IMR-90 (cell line): ENCODE data around the gene CCR8. TPM values are rescaled to one million over a fixed set of nuclear protein-coding genes. Genes with fewer than 3 reads are reported as not detected.

Source experiments
- ATAC-seq: fragments of 200-7000 bp; cut with Tn5 transposase; 2 replicates; pipeline ENCODE4 v1.9.1; 2020; ENCODE audit warnings: low read depth, mild to moderate bottlenecking, moderate library complexity
- BruUV-seq: library from RNA; stranded (reverse); fragments of 400-500 nt; replicated peaks from 2 replicates; lab custom pipeline; 2021; lab: Mats Ljungman, UMichigan
- CTCF ChIA-PET: fragments of 300-600 bp; formaldehyde crosslinking; extraction: SDS; loops from one replicate; lab custom pipeline; 2021; ENCODE audit warnings: antibody characterized with exemption; lab: Yijun Ruan, JAX
- POLR2A ChIA-PET: fragments of 300-600 bp; sonication (Branson Sonifier 250); formaldehyde crosslinking; loops from one replicate; lab custom pipeline; 2022; ENCODE audit warnings: antibody characterized with exemption; ENCODE audit not compliant: unreplicated experiment; lab: Charles Lee
- DNase-seq: peaks from one replicate; pipeline ENCODE4 v3.0.0; 2013
- H2AFZ ChIP-seq: replicated peaks from 2 replicates; pipeline ENCODE3; 2013; ENCODE audit warnings: low read length, mild to moderate bottlenecking; ENCODE audit not compliant: poor library complexity
- H2AK5ac ChIP-seq: 2 replicates; pipeline ENCODE4 v1.6.1; 2013; ENCODE audit warnings: low read depth, low read length, inconsistent platforms
- H2AK9ac ChIP-seq: replicated peaks from 2 replicates; pipeline ENCODE3; 2013; ENCODE audit warnings: mild to moderate bottlenecking, low read depth, low read length, moderate library complexity; ENCODE audit not compliant: poor library complexity
- H2BK120ac ChIP-seq: 2 replicates; pipeline ENCODE4 v1.6.1; 2013; ENCODE audit warnings: low read depth, low read length, inconsistent platforms
- H2BK15ac ChIP-seq: 3 replicates; pipeline ENCODE4 v1.6.1; 2013; ENCODE audit warnings: low read depth, low read length, inconsistent platforms
- H2BK20ac ChIP-seq: 2 replicates; pipeline ENCODE4 v1.6.1; 2013; ENCODE audit warnings: low read depth, mild to moderate bottlenecking, inconsistent platforms, low read length, moderate library complexity
- H2BK5ac ChIP-seq: 2 replicates; pipeline ENCODE4 v1.6.1; 2013; ENCODE audit warnings: mild to moderate bottlenecking, low read depth, low read length, inconsistent platforms; ENCODE audit not compliant: poor library complexity, severe bottlenecking
- H3K14ac ChIP-seq: replicated peaks from 2 replicates; pipeline ENCODE4 v1.6.1; 2013; ENCODE audit warnings: low read depth, low read length, inconsistent platforms
- H3K18ac ChIP-seq: 2 replicates; pipeline ENCODE4 v1.6.1; 2013; ENCODE audit warnings: low read depth, low read length, control low read depth
- H3K23ac ChIP-seq: 2 replicates; pipeline ENCODE4 v1.6.1; 2013; ENCODE audit warnings: low read depth, low read length, inconsistent platforms
- H3K27ac ChIP-seq: 2 replicates; pipeline ENCODE4 v1.5.1; 2013; ENCODE audit warnings: mild to moderate bottlenecking, control low read depth, low read length; ENCODE audit not compliant: insufficient read depth
- H3K27me3 ChIP-seq: 2 replicates; pipeline ENCODE4 v1.6.1; 2013; ENCODE audit warnings: low read length; ENCODE audit not compliant: control insufficient read depth, insufficient read depth
- H3K36me3 ChIP-seq: 2 replicates; pipeline ENCODE4 v1.6.1; 2013; ENCODE audit warnings: low read length, mixed read lengths; ENCODE audit not compliant: control insufficient read depth, insufficient read depth
- H3K4ac ChIP-seq: 2 replicates; pipeline ENCODE4 v1.6.1; 2013; ENCODE audit warnings: low read depth, low read length, inconsistent platforms
- H3K4me1 ChIP-seq: 2 replicates; pipeline ENCODE4 v1.6.1; 2013; ENCODE audit warnings: low read length, mixed read lengths; ENCODE audit not compliant: control insufficient read depth, insufficient read depth
- H3K4me2 ChIP-seq: 2 replicates; pipeline ENCODE4 v1.6.1; 2013; ENCODE audit warnings: low read depth, mild to moderate bottlenecking, control low read depth, low read length, moderate library complexity
- H3K4me3 ChIP-seq: 2 replicates; pipeline ENCODE4 v1.5.1; 2013; ENCODE audit warnings: low read depth, mild to moderate bottlenecking, control low read depth, low read length, moderate library complexity; ENCODE audit not compliant: insufficient read depth
- H3K56ac ChIP-seq: 2 replicates; pipeline ENCODE4 v1.6.1; 2013; ENCODE audit warnings: low read length, inconsistent platforms; ENCODE audit not compliant: insufficient read depth; ENCODE audit errors: extremely low read depth
- H3K79me1 ChIP-seq, 2 experiments: 2 replicates each; pipeline ENCODE4 v1.6.1; 2013; ENCODE audit warnings: low read length in 2 of 2, inconsistent platforms in 1 of 2, low read depth in 1 of 2
- H3K9ac ChIP-seq: 2 replicates; pipeline ENCODE4 v1.6.1; 2013; ENCODE audit warnings: low read depth, low read length, control low read depth
- H3K9me1 ChIP-seq: 2 replicates; pipeline ENCODE4 v1.6.1; 2013; ENCODE audit warnings: low read length, inconsistent platforms; ENCODE audit not compliant: insufficient read depth
- H3K9me3 ChIP-seq: 2 replicates; pipeline ENCODE4 v1.6.1; 2013; ENCODE audit warnings: low read length; ENCODE audit not compliant: control insufficient read depth, insufficient read depth
- H4K20me1 ChIP-seq: 2 replicates; pipeline ENCODE4 v1.6.1; 2013; ENCODE audit warnings: low read length, inconsistent platforms; ENCODE audit not compliant: insufficient read depth
- H4K5ac ChIP-seq: 2 replicates; pipeline ENCODE4 v1.6.1; 2013; ENCODE audit warnings: mild to moderate bottlenecking, low read depth, low read length, control low read depth
- H4K8ac ChIP-seq, 2 experiments: 2 replicates each; pipeline ENCODE4 v1.6.1; 2013; ENCODE audit warnings: low read depth in 2 of 2, low read length in 2 of 2, control low read depth in 1 of 2, inconsistent platforms in 1 of 2
- H4K91ac ChIP-seq: 2 replicates; pipeline ENCODE4 v1.6.1; 2013; ENCODE audit warnings: low read depth, low read length, inconsistent platforms; ENCODE audit not compliant: insufficient read depth
- BHLHE40 ChIP-seq: fragments of 150-350 bp; IDR thresholded peaks from 2 replicates; pipeline ENCODE4 v1.6.1; 2016; ENCODE audit warnings: mild to moderate bottlenecking, low read depth, low read length
- CEBPB ChIP-seq: IDR thresholded peaks from 2 replicates; pipeline ENCODE4 v1.6.1; 2012; ENCODE audit warnings: low read depth, low read length, improper control_type of control experiment
- CHD1 ChIP-seq: IDR thresholded peaks from 2 replicates; pipeline ENCODE4 v1.6.1; 2012; ENCODE audit warnings: low read depth, low read length, improper control_type of control experiment
- FOS ChIP-seq: fragments of 150-350 bp; IDR thresholded peaks from 2 replicates; pipeline ENCODE4 v1.6.1; 2016; ENCODE audit warnings: low read depth, low read length
- MAFK ChIP-seq: IDR thresholded peaks from 2 replicates; pipeline ENCODE4 v1.6.1; 2012; ENCODE audit warnings: low read depth, low read length, improper control_type of control experiment
- MAZ ChIP-seq: IDR thresholded peaks from 2 replicates; pipeline ENCODE4 v1.6.1; 2012; ENCODE audit warnings: low read depth, mild to moderate bottlenecking, low read length, improper control_type of control experiment, moderate library complexity, borderline replicate concordance
- RAD21 ChIP-seq: IDR thresholded peaks from 2 replicates; pipeline ENCODE4 v1.6.1; 2012; ENCODE audit warnings: low read length, improper control_type of control experiment
- RCOR1 ChIP-seq: IDR thresholded peaks from 2 replicates; pipeline ENCODE4 v1.6.1; 2012; ENCODE audit warnings: mild to moderate bottlenecking, low read length, improper control_type of control experiment; ENCODE audit not compliant: insufficient replicate concordance
- SMC3 ChIP-seq: fragments of 150-350 bp; IDR thresholded peaks from 2 replicates; pipeline ENCODE4 v1.6.1; 2016; ENCODE audit warnings: low read depth, mild to moderate bottlenecking, antibody characterized with exemption, low read length, moderate library complexity
- USF2 ChIP-seq: fragments of 150-350 bp; IDR thresholded peaks from 2 replicates; pipeline ENCODE4 v1.6.1; 2017; ENCODE audit warnings: mild to moderate bottlenecking, antibody characterized with exemption, low read length, low read depth
- WGBS, 2 experiments: methylation state at CpG; one replicate each; pipeline versions ENCODE4 v1.1.5 to v1.1.7; 2013; ENCODE audit warnings: missing lambda C conversion rate in 2 of 2; ENCODE audit not compliant: insufficient read length in 1 of 2; ENCODE audit errors: extremely low coverage in 2 of 2; 5-methylcytosine and 5-hydroxymethylcytosine counted together
- dilution Hi-C: fragments of 300-500 bp; cut with HindIII; formaldehyde crosslinking; loops from one replicate; pipeline ENCODE4 v1.14.3; 2018; ENCODE audit warnings: low sequenced_read_pairs; ENCODE audit not compliant: unreplicated experiment
- in situ Hi-C: fragments of 300-500 bp; cut with MboI; formaldehyde crosslinking; loops from 3 replicates; pipeline ENCODE4 v1.14.3; 2019; ENCODE audit warnings: low sequenced_read_pairs, inconsistent platforms, mixed read lengths
- intact Hi-C: fragments of 100-400 bp; cut with micrococcal nuclease; formaldehyde crosslinking; loops from 2 replicates; pipeline ENCODE4 v1.10.0; 2022
- polyA plus RNA-seq, 3 experiments: library from polyadenylated mRNA; depleted of rRNA; stranded (reverse); fragments of >200 nt; gene quantifications; 2 replicates each; pipeline ENCODE4 v1.2.3, GENCODE V29; 2012; ENCODE audit warnings: low replicate concordance in 1 of 3
- total RNA-seq: library from RNA; depleted of rRNA; stranded (reverse); fragments of >200 nt; gene quantifications from 2 replicates; pipeline ENCODE4 v1.2.3, GENCODE V29; 2012

CCR8 gene
- total and polyA plus RNA-seq, 2 of the 4 experiments (the other 2 are of a cell fraction): not detected

GRCh38 chr3:39343076-39343717 is 13.7 kb downstream of the CCR8 start:
- Histone ChIP-seq H3K9me3 (no peaks in the 10 kb centered on the region), H3K27me3 (no peaks in the 10 kb centered on the region; the same call in 1 of the 2 replicates), H3K4me1 (no peaks in the 10 kb centered on the region), H3K9me1 (no peaks in the 10 kb centered on the region), H2AK5ac (no peak overlapping the region), H2BK5ac (no peak overlapping the region), H3K14ac (no peak overlapping the region), H4K91ac (no peak overlapping the region), H3K9ac (no peak overlapping the region), H3K4ac (no peak overlapping the region), H3K56ac (no peak overlapping the region), H2BK20ac (no peak overlapping the region), H2BK15ac (no peak overlapping the region), H3K23ac (no peak overlapping the region), H3K79me1 (no peaks in the 10 kb centered on the region), H3K4me3 (no peak overlapping the region), H3K27ac (no peak overlapping the region), H3K36me3 (no peaks in the 10 kb centered on the region), H4K5ac (no peak overlapping the region), H3K4me2 (no peak overlapping the region), H2AK9ac (no peak overlapping the region), H4K8ac (no peak overlapping the region), H4K20me1 (no peaks in the 10 kb centered on the region), H2BK120ac (no peak overlapping the region), H3K18ac (no peak overlapping the region), H2AFZ (no peak overlapping the region)
- in situ Hi-C loops: no loop called here
- WGBS, 2 experiments: no CpG with 5 or more reads among the region's 1 CpG
- BruUV-seq: no TSS peak
- ChIA-PET CTCF (no interaction called here), POLR2A (no interaction called here)
- intact Hi-C loops: no loop called here
- dilution Hi-C loops: no loop called here
- DNase-seq: no peak
- no peak for ATAC-seq
- TF ChIP-seq RAD21 (no peak), MAZ (no peak), CHD1 (no peak), BHLHE40 (no peak), RCOR1 (no peak), SMC3 (no peak), USF2 (no peak), FOS (no peak), MAFK (no peak), CEBPB (no peak)
